ENCODE data around the gene KCNK10.

The KCNK10 gene

GRCh38 chr14:88164906-88165534 is 158.0 kb downstream of the KCNK10 start:
- DNase-seq (ENCODE audit: low read depth), result no peak
- H3K4me3 ChIP-seq (ENCODE audit: low read depth, low read length), result no peak overlapping the region
- TF ChIP-seq, protein P1, sequence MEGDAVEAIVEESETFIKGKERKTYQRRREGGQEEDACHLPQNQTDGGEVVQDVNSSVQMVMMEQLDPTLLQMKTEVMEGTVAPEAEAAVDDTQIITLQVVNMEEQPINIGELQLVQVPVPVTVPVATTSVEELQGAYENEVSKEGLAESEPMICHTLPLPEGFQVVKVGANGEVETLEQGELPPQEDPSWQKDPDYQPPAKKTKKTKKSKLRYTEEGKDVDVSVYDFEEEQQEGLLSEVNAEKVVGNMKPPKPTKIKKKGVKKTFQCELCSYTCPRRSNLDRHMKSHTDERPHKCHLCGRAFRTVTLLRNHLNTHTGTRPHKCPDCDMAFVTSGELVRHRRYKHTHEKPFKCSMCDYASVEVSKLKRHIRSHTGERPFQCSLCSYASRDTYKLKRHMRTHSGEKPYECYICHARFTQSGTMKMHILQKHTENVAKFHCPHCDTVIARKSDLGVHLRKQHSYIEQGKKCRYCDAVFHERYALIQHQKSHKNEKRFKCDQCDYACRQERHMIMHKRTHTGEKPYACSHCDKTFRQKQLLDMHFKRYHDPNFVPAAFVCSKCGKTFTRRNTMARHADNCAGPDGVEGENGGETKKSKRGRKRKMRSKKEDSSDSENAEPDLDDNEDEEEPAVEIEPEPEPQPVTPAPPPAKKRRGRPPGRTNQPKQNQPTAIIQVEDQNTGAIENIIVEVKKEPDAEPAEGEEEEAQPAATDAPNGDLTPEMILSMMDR (IDR thresholded peaks at IDR 0.05; ENCODE audit: low read depth, low read length), result no peak
- TF ChIP-seq POLR2A (IDR thresholded peaks at IDR 0.05; ENCODE audit: extremely low read depth, insufficient read length) (no peak), MYC (IDR thresholded peaks at IDR 0.05; ENCODE audit: low read depth, low read length) (no peak)
- TF ChIP-seq, protein P2, sequence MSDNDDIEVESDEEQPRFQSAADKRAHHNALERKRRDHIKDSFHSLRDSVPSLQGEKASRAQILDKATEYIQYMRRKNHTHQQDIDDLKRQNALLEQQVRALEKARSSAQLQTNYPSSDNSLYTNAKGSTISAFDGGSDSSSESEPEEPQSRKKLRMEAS (IDR thresholded peaks at IDR 0.05; ENCODE audit: low read depth, low read length), result no peak

DNA sequence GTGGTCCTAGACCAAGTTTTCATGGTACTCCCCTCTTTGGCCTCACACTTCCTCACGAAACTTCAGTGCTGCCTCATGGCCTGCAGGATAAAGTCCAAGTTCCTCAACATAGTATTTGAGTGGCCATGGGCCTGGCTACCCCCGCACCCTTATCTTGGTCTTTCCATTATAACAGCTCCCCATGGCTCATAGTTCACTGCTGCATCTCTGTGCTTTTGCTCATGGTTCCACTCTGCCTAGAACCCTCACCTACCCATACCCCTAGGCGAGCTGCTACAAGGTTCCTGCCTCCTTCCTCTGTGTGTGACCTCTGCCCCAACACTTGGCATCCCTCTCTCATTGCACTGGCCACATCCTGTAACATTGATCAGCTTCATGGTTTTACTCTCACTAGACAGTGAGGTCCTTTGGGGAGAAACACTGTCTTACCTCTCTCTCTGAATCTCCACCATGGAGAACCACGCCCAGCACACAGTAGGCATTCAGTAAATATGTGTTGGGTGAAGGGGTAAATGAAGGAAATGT is 159.3 kb downstream of the KCNK10 start:
- DNase-seq (ENCODE audit: low read depth), result no peak
- TF ChIP-seq MYC (IDR thresholded peaks at IDR 0.05; ENCODE audit: low read depth, low read length) (no peak), POLR2A (IDR thresholded peaks at IDR 0.05; ENCODE audit: extremely low read depth, insufficient read length) (no peak)
- TF ChIP-seq, protein P1 (IDR thresholded peaks at IDR 0.05; ENCODE audit: low read depth, low read length), result no peak
- TF ChIP-seq, protein P2 (IDR thresholded peaks at IDR 0.05; ENCODE audit: low read depth, low read length), result no peak
- no peak overlapping the region for H3K4me3 ChIP-seq (ENCODE audit: low read depth, low read length)

DNA sequence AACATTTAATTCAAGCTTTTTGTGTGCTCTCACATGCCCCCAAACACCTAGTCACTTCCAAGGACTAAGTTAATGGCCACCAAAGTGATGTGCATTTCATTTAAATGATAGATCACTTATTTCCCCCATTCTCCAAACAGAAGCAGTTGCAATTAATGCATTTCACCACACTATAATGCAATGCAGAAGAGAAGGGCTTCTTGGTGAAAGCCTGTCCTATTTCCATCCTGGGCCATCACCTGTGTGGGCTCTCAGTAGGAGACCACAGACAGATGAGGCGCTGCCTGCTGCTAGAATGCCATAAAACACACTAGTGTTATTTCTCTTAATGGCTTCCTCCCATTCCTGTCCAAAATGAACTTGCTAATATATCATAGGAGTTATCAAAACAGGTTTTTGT is 166.9 kb downstream of the KCNK10 start:
- TF ChIP-seq POLR2A (IDR thresholded peaks at IDR 0.05; ENCODE audit: extremely low read depth, insufficient read length), result no peak
- TF ChIP-seq MYC (IDR thresholded peaks at IDR 0.05; ENCODE audit: low read depth, low read length), result no peak
- TF ChIP-seq, protein P1 (IDR thresholded peaks at IDR 0.05; ENCODE audit: low read depth, low read length), result no peak
- no peak for DNase-seq (ENCODE audit: low read depth)
- H3K4me3 ChIP-seq (ENCODE audit: low read depth, low read length), result no peak overlapping the region

DNA sequence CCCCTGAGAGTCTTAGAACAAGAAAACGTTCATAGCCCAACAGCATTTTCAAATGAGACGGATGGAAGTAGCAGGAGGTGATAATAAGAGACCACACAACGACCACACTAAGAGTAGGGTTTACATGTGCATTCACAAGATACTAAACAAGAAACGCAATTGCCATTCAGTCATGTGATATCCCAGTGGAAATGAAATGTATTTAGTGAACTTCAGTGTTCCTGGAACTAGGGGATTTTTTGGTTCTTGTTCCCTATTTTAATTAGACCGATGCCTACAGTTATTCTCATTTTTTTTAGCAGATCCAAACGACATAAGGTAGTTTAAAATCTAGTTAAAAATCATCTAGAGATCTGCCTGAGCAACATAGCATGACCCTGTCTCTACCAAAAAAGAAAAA is 168.1 kb downstream of the KCNK10 start:
- DNase-seq (ENCODE audit: low read depth), result no peak
- H3K4me3 ChIP-seq (ENCODE audit: low read depth, low read length), result no peak overlapping the region
- TF ChIP-seq, protein P2 (IDR thresholded peaks at IDR 0.05; ENCODE audit: low read depth, low read length), result no peak
- no peak for TF ChIP-seq MYC (IDR thresholded peaks at IDR 0.05; ENCODE audit: low read depth, low read length)
- TF ChIP-seq POLR2A (IDR thresholded peaks at IDR 0.05; ENCODE audit: extremely low read depth, insufficient read length), result no peak
- TF ChIP-seq, protein P1 (IDR thresholded peaks at IDR 0.05; ENCODE audit: low read depth, low read length), result no peak

DNA sequence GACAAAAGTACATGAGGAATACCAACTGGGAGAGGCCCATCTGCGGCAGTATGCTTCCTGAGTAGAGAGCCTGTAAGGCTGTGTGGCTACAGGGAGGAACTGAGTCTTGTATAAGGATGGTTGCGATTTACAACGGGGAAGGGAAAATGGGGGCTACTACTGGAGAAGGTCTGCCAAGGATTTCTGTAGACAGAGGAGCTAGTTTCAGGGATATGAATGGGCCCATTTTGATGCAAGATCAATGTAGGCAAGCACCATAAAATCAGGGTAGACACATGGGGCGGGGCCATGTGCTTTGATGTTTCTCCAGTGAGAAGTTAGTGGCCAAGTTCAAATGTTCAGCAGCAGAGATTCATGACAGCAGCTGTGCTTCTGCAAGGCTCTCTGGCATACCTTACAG is 168.7 kb downstream of the KCNK10 start:
- no peak for DNase-seq (ENCODE audit: low read depth)
- TF ChIP-seq MYC (IDR thresholded peaks at IDR 0.05; ENCODE audit: low read depth, low read length), result no peak
- TF ChIP-seq POLR2A (IDR thresholded peaks at IDR 0.05; ENCODE audit: extremely low read depth, insufficient read length), result no peak
- TF ChIP-seq, protein P2 (IDR thresholded peaks at IDR 0.05; ENCODE audit: low read depth, low read length), result no peak
- TF ChIP-seq, protein P1 (IDR thresholded peaks at IDR 0.05; ENCODE audit: low read depth, low read length), result no peak
- H3K4me3 ChIP-seq (ENCODE audit: low read depth, low read length), result no peak overlapping the region
